Neuronal stem cell (in vitro differentiated cells): ENCODE measurements around the gene REPS1.

ENCODE experiments used
- DNase-seq: peaks from one replicate; pipeline ENCODE4 v3.0.0-alpha.2; 2013; ENCODE audit warnings: low spot score
- H2AFZ ChIP-seq: one replicate; pipeline ENCODE4 v1.6.1; 2013; ENCODE audit warnings: mild to moderate bottlenecking, low read length, inconsistent platforms
- H2AK5ac ChIP-seq: 2 replicates; pipeline ENCODE4 v1.6.1; 2013; ENCODE audit warnings: low read depth, mild to moderate bottlenecking, inconsistent platforms, low read length, moderate library complexity, mixed read lengths
- H2BK120ac ChIP-seq: 2 replicates; pipeline ENCODE4 v1.6.1; 2013; ENCODE audit warnings: low read depth, mild to moderate bottlenecking, inconsistent platforms, low read length, moderate library complexity, mixed read lengths
- H2BK12ac ChIP-seq: one replicate; pipeline ENCODE4 v1.6.1; 2013; ENCODE audit warnings: low read length, inconsistent platforms
- H2BK15ac ChIP-seq: 2 replicates; pipeline ENCODE4 v1.6.1; 2013; ENCODE audit warnings: mild to moderate bottlenecking, low read length, inconsistent platforms, mixed read lengths
- H2BK5ac ChIP-seq: one replicate; pipeline ENCODE4 v1.6.1; 2013; ENCODE audit warnings: inconsistent platforms, mild to moderate bottlenecking, low read length, moderate library complexity
- H3K14ac ChIP-seq: one replicate; pipeline ENCODE4 v1.6.1; 2013; ENCODE audit warnings: low read length, inconsistent platforms
- H3K18ac ChIP-seq: 2 replicates; pipeline ENCODE4 v1.6.1; 2013; ENCODE audit warnings: low read length, inconsistent platforms
- H3K23ac ChIP-seq: 2 replicates; pipeline ENCODE4 v1.6.1; 2013; ENCODE audit warnings: low read depth, mild to moderate bottlenecking, mixed read lengths, low read length, inconsistent platforms; ENCODE audit not compliant: poor library complexity
- H3K27ac ChIP-seq: replicated peaks from 3 replicates; pipeline ENCODE4 v1.5.1; 2013; ENCODE audit warnings: low read length, inconsistent platforms
- H3K27me3 ChIP-seq, 3 experiments: 2 replicates each; pipeline ENCODE4 v1.6.1; 2013; ENCODE audit warnings: low read length in 3 of 3, mild to moderate bottlenecking in 2 of 3, inconsistent platforms in 1 of 3, low read depth in 1 of 3, mixed read lengths in 1 of 3, moderate library complexity in 1 of 3; ENCODE audit not compliant: control insufficient read depth in 3 of 3, insufficient read depth in 3 of 3
- H3K36me3 ChIP-seq, 2 donors: replicated peaks in 1 of 2; 2 replicates each; pipeline ENCODE4 v1.6.1; 2013; ENCODE audit warnings: low read length in 2 of 2; ENCODE audit not compliant: control insufficient read depth in 2 of 2, insufficient read depth in 2 of 2
- H3K4ac ChIP-seq: 2 replicates; pipeline ENCODE4 v1.6.1; 2013; ENCODE audit warnings: inconsistent platforms, mild to moderate bottlenecking, low read length, moderate library complexity
- H3K4me1 ChIP-seq, 2 donors: 1 replicate in 1 of 2; 2 replicates in 1 of 2; pipeline ENCODE4 v1.6.1; 2013; ENCODE audit warnings: low read length in 2 of 2, low read depth in 1 of 2; ENCODE audit not compliant: control insufficient read depth in 2 of 2, insufficient read depth in 1 of 2
- H3K4me2 ChIP-seq: one replicate; pipeline ENCODE4 v1.6.1; 2013; ENCODE audit warnings: mild to moderate bottlenecking, low read length, inconsistent platforms; ENCODE audit not compliant: insufficient read depth, poor library complexity, severe bottlenecking
- H3K4me3 ChIP-seq, 2 donors: 2 replicates each; pipeline ENCODE4 v1.5.1; 2013; ENCODE audit warnings: low read length in 2 of 2, mild to moderate bottlenecking in 2 of 2, inconsistent platforms in 1 of 2, moderate library complexity in 1 of 2
- H3K79me1 ChIP-seq: one replicate; pipeline ENCODE4 v1.6.1; 2013; ENCODE audit warnings: low read depth, mild to moderate bottlenecking, inconsistent platforms, low read length, moderate library complexity
- H3K9ac ChIP-seq: one replicate; pipeline ENCODE4 v1.6.1; 2013; ENCODE audit warnings: mild to moderate bottlenecking, low read depth, low read length, inconsistent platforms; ENCODE audit not compliant: poor library complexity
- H3K9me3 ChIP-seq, 2 donors: replicated peaks in 1 of 2; 2 replicates each; pipeline versions ENCODE3 to v1.6.1; 2013; ENCODE audit warnings: low read length in 2 of 2, mild to moderate bottlenecking in 2 of 2, inconsistent platforms in 1 of 2, low read depth in 1 of 2, mixed read lengths in 1 of 2, moderate library complexity in 1 of 2; ENCODE audit not compliant: control insufficient read depth in 2 of 2, insufficient read depth in 1 of 2
- H4K8ac ChIP-seq: one replicate; pipeline ENCODE4 v1.6.1; 2013; ENCODE audit warnings: low read depth, mild to moderate bottlenecking, inconsistent platforms, low read length, moderate library complexity
- H4K91ac ChIP-seq: one replicate; pipeline ENCODE4 v1.6.1; 2013; ENCODE audit warnings: low read length, low read depth, mild to moderate bottlenecking, inconsistent platforms; ENCODE audit not compliant: poor library complexity
- WGBS, 2 donors: extraction: QIAGEN DNeasy Blood & Tissue Kit; methylation state at CpG; one replicate each; pipeline ENCODE4 v1.1.7; 2013; ENCODE audit warnings: missing lambda C conversion rate in 2 of 2, mixed read lengths in 1 of 2; ENCODE audit not compliant: insufficient read length in 2 of 2, insufficient replicate concordance in 1 of 2; ENCODE audit errors: extremely low coverage in 2 of 2; 5-methylcytosine and 5-hydroxymethylcytosine counted together

REPS1 gene

DNA sequence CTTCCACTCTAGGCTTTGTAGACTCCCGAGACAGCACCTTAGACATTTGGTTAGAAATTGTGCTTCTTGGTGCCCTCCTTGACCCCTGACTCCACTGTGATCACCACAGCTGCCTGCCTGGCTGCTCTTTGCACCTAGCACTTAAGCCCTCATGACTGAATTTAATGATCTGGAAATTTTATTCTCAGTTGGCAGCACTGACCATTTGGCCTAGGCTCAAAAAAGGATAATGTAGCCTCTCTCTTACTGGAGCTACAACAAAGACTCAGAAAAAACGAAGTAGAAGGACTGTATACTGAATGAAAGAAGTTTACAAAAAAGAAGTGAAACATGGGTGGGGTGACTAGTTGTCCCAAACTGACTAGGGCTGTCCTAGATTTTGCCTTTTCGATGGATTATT is 29.2 kb upstream of the REPS1 start:
- Histone ChIP-seq H3K27ac (no peak overlapping the region), H3K4ac (no peak overlapping the region), H3K4me2 (no peak overlapping the region), H3K14ac (no peak overlapping the region), H3K4me1 (peaks cover 8 to 10% of the 10 kb centered on the region in 2 donors), H3K9me3 (no peaks in the 10 kb centered on the region), H2BK5ac (no peak overlapping the region), H3K36me3 (no peaks in the 10 kb centered on the region), H3K18ac (no peak overlapping the region), H2BK12ac (no peak overlapping the region), H2AFZ (peak overlapping the region; percentile 36), H3K79me1 (no peaks in the 10 kb centered on the region), H2BK120ac (no peak overlapping the region), H2BK15ac (no peak overlapping the region), H2AK5ac (no peak overlapping the region), H4K91ac (no peak overlapping the region), H3K4me3 (no peak overlapping the region), H4K8ac (no peak overlapping the region), H3K23ac (no peak overlapping the region), H3K27me3 (peaks cover 0 to 3% (median 0%) of the 10 kb centered on the region in 3 experiments), H3K9ac (no peak overlapping the region)
- no peak for DNase-seq
- WGBS, 2 donors: no CpG with 5 or more reads among the region's 3 CpGs

DNA sequence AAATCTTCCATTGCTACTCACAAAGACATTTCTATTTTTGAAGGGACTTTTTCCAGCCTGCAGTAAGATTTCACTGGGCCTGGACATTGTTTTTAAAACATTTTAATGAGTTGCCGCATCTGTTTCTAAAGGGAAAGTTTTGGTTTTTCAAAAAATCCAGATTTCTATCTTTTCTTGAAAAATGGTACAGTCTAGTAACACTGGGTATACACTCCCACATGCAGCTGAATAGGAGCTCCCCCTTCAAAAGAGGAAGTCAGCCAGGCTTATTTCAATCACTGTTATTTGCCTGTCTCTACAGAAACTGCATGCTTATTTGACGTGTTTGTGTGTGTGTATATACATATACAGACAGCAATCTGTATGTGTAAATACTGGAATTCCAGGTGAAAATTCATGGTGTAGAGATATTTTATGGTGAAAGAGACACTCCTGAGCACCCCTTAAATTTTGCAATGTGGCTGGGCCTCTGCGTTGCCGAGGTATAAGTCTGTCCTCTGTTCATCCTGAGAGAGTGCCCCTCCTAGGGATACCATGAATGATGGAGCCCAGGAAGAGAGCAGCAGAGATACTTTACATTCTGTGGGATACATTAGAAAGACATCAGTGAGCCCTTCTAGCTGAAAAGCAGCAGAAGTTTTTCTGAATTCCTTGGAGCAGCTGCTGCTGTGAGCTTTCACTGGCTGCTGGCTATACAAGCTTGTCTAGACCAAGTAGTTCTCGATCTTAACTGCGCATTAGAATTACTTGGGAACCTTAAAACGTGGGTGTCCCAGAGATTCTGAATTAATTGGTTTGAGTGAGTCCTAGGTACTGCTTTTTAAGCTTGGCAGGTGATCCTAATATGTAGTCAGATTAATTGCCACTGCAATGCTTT is 28.5 kb upstream of the REPS1 start:
- no peak overlapping the region for H2BK120ac ChIP-seq
- H3K14ac ChIP-seq: no peak overlapping the region
- no CpG with 5 or more reads among the region's 7 CpGs for WGBS, 2 donors
- no peak overlapping the region for H2AK5ac ChIP-seq
- H3K36me3 ChIP-seq: no peaks in the 10 kb centered on the region
- H3K4ac ChIP-seq: no peak overlapping the region
- no peaks in the 10 kb centered on the region for H3K9me3 ChIP-seq
- H2BK12ac ChIP-seq: no peak overlapping the region
- no peak overlapping the region for H3K18ac ChIP-seq
- no peak for DNase-seq
- no peak overlapping the region for H3K23ac ChIP-seq
- H3K4me2 ChIP-seq: no peak overlapping the region
- peaks cover 0 to 3% (median 0%) of the 10 kb centered on the region in 3 experiments for H3K27me3 ChIP-seq
- no peak overlapping the region for H4K91ac ChIP-seq
- no peak overlapping the region for H3K9ac ChIP-seq
- no peak overlapping the region for H2BK5ac ChIP-seq
- peak overlapping the region; percentile 36 for H2AFZ ChIP-seq
- H3K4me1 ChIP-seq: peaks cover 8 to 10% of the 10 kb centered on the region in 2 donors
- H3K79me1 ChIP-seq: no peaks in the 10 kb centered on the region
- H2BK15ac ChIP-seq: no peak overlapping the region
- H4K8ac ChIP-seq: no peak overlapping the region
- no peak overlapping the region for H3K4me3 ChIP-seq
- no peak overlapping the region for H3K27ac ChIP-seq

DNA sequence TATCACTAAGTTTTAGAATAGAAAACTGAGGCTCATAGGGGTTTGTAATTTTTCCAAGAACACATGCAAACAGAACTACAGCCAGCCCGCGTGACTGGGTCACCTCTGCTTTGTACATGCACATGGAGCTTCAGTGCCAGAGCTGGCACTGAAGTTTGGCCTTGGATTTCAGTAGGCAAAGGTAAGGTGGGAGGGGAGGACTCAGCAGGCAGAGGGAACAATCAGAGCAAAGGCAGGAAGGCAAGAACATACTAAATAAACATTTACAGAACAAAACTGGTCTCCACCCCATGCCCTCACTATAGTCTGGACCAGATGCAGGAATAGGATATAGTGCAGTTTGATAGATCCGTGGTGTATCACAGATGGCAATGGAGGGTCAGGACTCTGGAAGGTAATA is 26.9 kb upstream of the REPS1 start:
- no peaks in the 10 kb centered on the region for H3K36me3 ChIP-seq

DNA sequence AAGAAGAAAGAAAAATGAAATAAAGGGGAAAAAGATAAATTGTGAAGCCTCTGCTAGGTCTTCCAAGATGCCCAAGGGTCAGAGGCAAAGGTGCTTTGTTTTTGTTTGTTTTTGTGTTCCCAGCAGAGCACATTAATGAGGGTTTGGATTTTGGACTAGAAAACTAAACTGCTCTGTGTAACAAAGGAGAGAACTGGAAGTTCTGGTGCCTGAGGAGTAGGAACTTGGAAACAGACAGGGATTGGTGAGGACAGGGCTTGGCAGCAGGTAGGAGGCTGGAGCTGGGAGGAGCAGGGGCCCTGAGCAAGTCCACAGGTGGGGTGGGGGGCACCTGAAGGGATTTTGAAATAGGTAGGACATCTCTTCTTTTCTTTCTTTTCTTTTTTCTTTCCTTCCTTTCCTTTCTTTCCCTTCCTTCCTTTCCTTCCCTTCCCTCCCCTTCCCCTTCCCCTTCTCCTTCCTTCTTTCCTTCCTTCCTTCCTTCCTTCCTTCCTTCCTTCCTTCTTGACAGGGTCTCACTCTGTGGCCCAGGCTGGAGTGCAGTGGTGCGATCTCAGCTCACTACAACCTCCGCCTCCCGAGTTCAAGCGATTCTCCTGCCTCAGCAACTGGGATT is 25.2 kb upstream of the REPS1 start:
- Histone ChIP-seq H2BK120ac (no peak overlapping the region), H4K8ac (no peak overlapping the region), H3K27ac (no peak overlapping the region), H3K18ac (no peak overlapping the region), H3K4me3 (no peak overlapping the region), H3K27me3 (peaks cover 0 to 3% (median 0%) of the 10 kb centered on the region in 3 experiments), H3K9me3 (no peaks in the 10 kb centered on the region), H2BK12ac (no peak overlapping the region), H4K91ac (no peak overlapping the region), H3K79me1 (no peaks in the 10 kb centered on the region), H3K36me3 (no peaks in the 10 kb centered on the region), H3K4me1 (peaks cover 8 to 10% of the 10 kb centered on the region in 2 donors), H2AK5ac (no peak overlapping the region), H3K4ac (no peak overlapping the region), H2BK15ac (no peak overlapping the region), H3K9ac (no peak overlapping the region), H3K14ac (no peak overlapping the region), H3K23ac (no peak overlapping the region), H2BK5ac (no peak overlapping the region), H3K4me2 (no peak overlapping the region), H2AFZ (no peak overlapping the region)
- no peak for DNase-seq
- WGBS, 2 donors: no CpG with 5 or more reads among the region's 4 CpGs

More for the DNA sequence above, 26.9 kb upstream of the REPS1 start:
- H3K4me3 ChIP-seq: no peak overlapping the region
- WGBS, 2 donors: no CpG with 5 or more reads among the region's 3 CpGs
- H2BK15ac ChIP-seq: no peak overlapping the region
- H3K27me3 ChIP-seq: peaks cover 0 to 3% (median 0%) of the 10 kb centered on the region in 3 experiments
- H3K18ac ChIP-seq: no peak overlapping the region
- H3K4ac ChIP-seq: no peak overlapping the region
- H4K8ac ChIP-seq: no peak overlapping the region
- H2AK5ac ChIP-seq: no peak overlapping the region
- no peak overlapping the region for H3K23ac ChIP-seq
- H4K91ac ChIP-seq: no peak overlapping the region
- H3K4me1 ChIP-seq: peaks cover 8 to 10% of the 10 kb centered on the region in 2 donors
- no peak overlapping the region for H3K9ac ChIP-seq
- no peak for DNase-seq
- H3K79me1 ChIP-seq: no peaks in the 10 kb centered on the region
- H2BK120ac ChIP-seq: no peak overlapping the region
- H2BK12ac ChIP-seq: no peak overlapping the region
- no peak overlapping the region for H2BK5ac ChIP-seq
- H3K14ac ChIP-seq: no peak overlapping the region
- no peak overlapping the region for H2AFZ ChIP-seq
- H3K9me3 ChIP-seq: no peaks in the 10 kb centered on the region
- H3K4me2 ChIP-seq: no peak overlapping the region
- H3K27ac ChIP-seq: no peak overlapping the region
